LNCAP (cell line): Measurements from ENCODE around the gene SYCP2.

Experiments
- CTCF ChIP-seq: fragments of 450-650 bp; IDR thresholded peaks from 2 replicates; pipeline ENCODE4 v1.5.1; 2017; ENCODE audit warnings: mild to moderate bottlenecking

The SYCP2 gene

GRCh38 chr20:59837623-59838394, 95.6 kb downstream of the SYCP2 start:
- TF ChIP-seq CTCF: no peak

- no peak for TF ChIP-seq CTCF
Observed at GRCh38 chr20:59836767-59837166, 96.7 kb downstream of the SYCP2 start.

GRCh38 chr20:59835448-59836395, 97.7 kb downstream of the SYCP2 start:
- no peak for TF ChIP-seq CTCF

- TF ChIP-seq CTCF: no peak
Observed at GRCh38 chr20:59835057-59835447, 98.4 kb downstream of the SYCP2 start.

GRCh38 chr20:59832406-59833363, 100.8 kb downstream of the SYCP2 start:
- no peak for TF ChIP-seq CTCF

GRCh38 chr20:59831916-59832270, 101.5 kb downstream of the SYCP2 start:
- no peak for TF ChIP-seq CTCF
